Osteoblast (primary cell): ENCODE results near the gene PCDHB13. TPM values are rescaled to one million over a fixed set of nuclear protein-coding genes. Genes with fewer than 3 reads are reported as not detected.

Experiments
- DNase-seq: peaks from one replicate; pipeline ENCODE4 v3.0.0; 2011; ENCODE audit warnings: low spot score, mixed read lengths; ENCODE audit not compliant: insufficient read length; ENCODE audit errors: missing footprints
- H2AFZ ChIP-seq: 2 replicates; pipeline ENCODE4 v1.6.0; 2011; ENCODE audit warnings: mild to moderate bottlenecking, low read length
- H3K27ac ChIP-seq: 2 replicates; pipeline ENCODE4 v1.5.1; 2011; ENCODE audit warnings: mild to moderate bottlenecking, low read depth, low read length, moderate library complexity
- H3K27me3 ChIP-seq: 2 replicates; pipeline ENCODE4 v1.6.0; 2012; ENCODE audit warnings: mild to moderate bottlenecking, control low read depth, inconsistent platforms, low read length, moderate library complexity; ENCODE audit not compliant: insufficient read depth
- H3K36me3 ChIP-seq: 2 replicates; pipeline ENCODE4 v1.5.1; 2011; ENCODE audit warnings: mild to moderate bottlenecking, low read length, control low read depth, moderate library complexity; ENCODE audit not compliant: insufficient read depth
- H3K4me1 ChIP-seq: 2 replicates; pipeline ENCODE4 v1.5.1; 2011; ENCODE audit warnings: mild to moderate bottlenecking, low read length, control low read depth, moderate library complexity; ENCODE audit not compliant: insufficient read depth
- H3K4me2 ChIP-seq: 2 replicates; pipeline ENCODE4 v1.6.0; 2011; ENCODE audit warnings: mild to moderate bottlenecking, low read length; ENCODE audit not compliant: insufficient read depth
- H3K4me3 ChIP-seq: fragments of 200-600 bp; sonication (generic); 3 replicates; pipeline ENCODE4 v1.5.1; 2012; ENCODE audit warnings: mild to moderate bottlenecking, low read length, inconsistent platforms; ENCODE audit not compliant: insufficient read depth
- H3K79me2 ChIP-seq: 2 replicates; pipeline ENCODE4 v1.6.0; 2012; ENCODE audit warnings: mild to moderate bottlenecking, low read length, control low read depth, inconsistent platforms; ENCODE audit not compliant: insufficient read depth
- H3K9me3 ChIP-seq: 2 replicates; pipeline ENCODE4 v1.5.1; 2011; ENCODE audit warnings: low read depth, low read length, control low read depth
- H4K20me1 ChIP-seq: 2 replicates; pipeline ENCODE4 v1.6.0; 2012; ENCODE audit warnings: mild to moderate bottlenecking, low read length, control low read depth; ENCODE audit not compliant: insufficient read depth
- CTCF ChIP-seq: IDR thresholded peaks from 2 replicates; pipeline ENCODE4 v1.5.1; 2011; ENCODE audit warnings: mild to moderate bottlenecking, low read depth, low read length, moderate library complexity; ENCODE audit errors: extremely low read depth
- total RNA-seq: library from RNA; depleted of rRNA; stranded (reverse); fragments of >200 nt; gene quantifications from 2 replicates; pipeline ENCODE4 v1.2.3, GENCODE V29; 2012

The PCDHB13 gene
- total RNA-seq, 1 donor: 2.2 TPM

GRCh38 chr5:141258948-141259347, 45.2 kb downstream of the PCDHB13 start:
- peaks cover 28% of the 10 kb centered on the region for H3K9me3 ChIP-seq
- no peaks in the 10 kb centered on the region for H3K79me2 ChIP-seq
- no peaks in the 10 kb centered on the region for H3K27me3 ChIP-seq
- DNase-seq: no peak
- H3K36me3 ChIP-seq: no peaks in the 10 kb centered on the region
- no peaks in the 10 kb centered on the region for H4K20me1 ChIP-seq
- H3K4me2 ChIP-seq: no peak overlapping the region
- no peak overlapping the region for H3K4me3 ChIP-seq
- H3K27ac ChIP-seq: no peak overlapping the region
- no peak for TF ChIP-seq CTCF
- no peaks in the 10 kb centered on the region for H3K4me1 ChIP-seq
- no peak overlapping the region for H2AFZ ChIP-seq

GRCh38 chr5:141260458-141261237, 46.9 kb downstream of the PCDHB13 start:
- Histone ChIP-seq H2AFZ (no peak overlapping the region), H3K9me3 (peaks cover 32% of the 10 kb centered on the region), H3K36me3 (no peaks in the 10 kb centered on the region), H4K20me1 (no peaks in the 10 kb centered on the region), H3K4me2 (no peak overlapping the region), H3K4me3 (no peak overlapping the region), H3K27ac (no peak overlapping the region), H3K79me2 (no peaks in the 10 kb centered on the region), H3K27me3 (no peaks in the 10 kb centered on the region), H3K4me1 (no peaks in the 10 kb centered on the region)
- TF ChIP-seq CTCF: no peak
- no peak for DNase-seq

- H2AFZ ChIP-seq: no peak overlapping the region
- no peak overlapping the region for H3K4me2 ChIP-seq
- H3K79me2 ChIP-seq: no peaks in the 10 kb centered on the region
- H3K4me1 ChIP-seq: no peaks in the 10 kb centered on the region
- H3K27me3 ChIP-seq: no peaks in the 10 kb centered on the region
- no peaks in the 10 kb centered on the region for H4K20me1 ChIP-seq
- H3K27ac ChIP-seq: no peak overlapping the region
- TF ChIP-seq CTCF: no peak
- no peak for DNase-seq
- peaks cover 31% of the 10 kb centered on the region for H3K9me3 ChIP-seq
- no peak overlapping the region for H3K4me3 ChIP-seq
- no peaks in the 10 kb centered on the region for H3K36me3 ChIP-seq
Measured at GRCh38 chr5:141261238-141261546, 47.5 kb downstream of the PCDHB13 start.

Other genes starting within 250 kb of the PCDHB13 start
- gene PCDHAC2, start 247.4 kb upstream of the PCDHB13 start, total RNA-seq: 0.36 and 0.59 TPM in 2 replicates
- gene PCDHB1, start 162.5 kb upstream of the PCDHB13 start, total RNA-seq: not detected in 2 replicates
- 1.2 and 1.4 TPM in 2 replicates for gene PCDHB2, start 119.3 kb upstream of the PCDHB13 start, total RNA-seq
- gene PCDHB3, start 113.4 kb upstream of the PCDHB13 start, total RNA-seq: 0.36 and 0.88 TPM in 2 replicates
- gene PCDHB4, start 92.1 kb upstream of the PCDHB13 start, total RNA-seq: 1.1 and 1.2 TPM in 2 replicates
- 1.5 and 2.9 TPM in 2 replicates for gene PCDHB5, start 78.7 kb upstream of the PCDHB13 start, total RNA-seq
- 0.59 and 0.72 TPM in 2 replicates for gene PCDHB6, start 63.9 kb upstream of the PCDHB13 start, total RNA-seq
- gene PCDHB7, start 41.3 kb upstream of the PCDHB13 start, total RNA-seq: 2.2 and 2.4 TPM in 2 replicates
- 0.36 and 0.88 TPM in 2 replicates for gene PCDHB8, start 36.1 kb upstream of the PCDHB13 start, total RNA-seq
- 1.1 and 3.5 TPM in 2 replicates for gene PCDHB16, start 31.5 kb upstream of the PCDHB13 start, total RNA-seq
- gene PCDHB9, start 26.8 kb upstream of the PCDHB13 start, total RNA-seq: 1.2 and 1.8 TPM in 2 replicates
- 2.2 and 2.7 TPM in 2 replicates for gene PCDHB10, start 21.6 kb upstream of the PCDHB13 start, total RNA-seq
- gene PCDHB11, start 14.3 kb upstream of the PCDHB13 start, total RNA-seq: 1.1 and 1.8 TPM in 2 replicates
- 0.59 and 0.72 TPM in 2 replicates for gene PCDHB12, start 5.2 kb upstream of the PCDHB13 start, total RNA-seq
- 2.7 and 2.9 TPM in 2 replicates for gene PCDHB14, start 9.4 kb downstream of the PCDHB13 start, total RNA-seq
- 0.88 and 1.1 TPM in 2 replicates for gene PCDHB15, start 31.5 kb downstream of the PCDHB13 start, total RNA-seq
- 0.36 and 0.59 TPM in 2 replicates for gene SLC25A2, start 90.1 kb downstream of the PCDHB13 start, total RNA-seq
- 44.2 and 48.1 TPM in 2 replicates for gene TAF7, start 106.9 kb downstream of the PCDHB13 start, total RNA-seq
- 1.1 and 1.5 TPM in 2 replicates for gene PCDHGA1, start 116.6 kb downstream of the PCDHB13 start, total RNA-seq
- gene PCDHGA2, start 124.8 kb downstream of the PCDHB13 start, total RNA-seq: 2.7 and 2.9 TPM in 2 replicates
- 2.4 and 2.9 TPM in 2 replicates for gene PCDHGA3, start 129.9 kb downstream of the PCDHB13 start, total RNA-seq
- 3.3 and 5.0 TPM in 2 replicates for gene PCDHGB1, start 136.2 kb downstream of the PCDHB13 start, total RNA-seq
- 6.8 and 6.9 TPM in 2 replicates for gene PCDHGA4, start 141.1 kb downstream of the PCDHB13 start, total RNA-seq
- 4.3 and 5.6 TPM in 2 replicates for gene PCDHGB2, start 146.1 kb downstream of the PCDHB13 start, total RNA-seq
- gene PCDHGA5, start 150.2 kb downstream of the PCDHB13 start, total RNA-seq: 2.5 and 2.7 TPM in 2 replicates
- 6.2 and 8.0 TPM in 2 replicates for gene PCDHGB3, start 156.3 kb downstream of the PCDHB13 start, total RNA-seq
- gene PCDHGA6, start 160.0 kb downstream of the PCDHB13 start, total RNA-seq: 5.0 and 5.1 TPM in 2 replicates
- gene PCDHGA7, start 168.8 kb downstream of the PCDHB13 start, total RNA-seq: 6.5 TPM in 2 replicates
- 14.1 and 15.9 TPM in 2 replicates for gene PCDHGB4, start 173.8 kb downstream of the PCDHB13 start, total RNA-seq
- 3.5 and 3.6 TPM in 2 replicates for gene PCDHGA8, start 178.7 kb downstream of the PCDHB13 start, total RNA-seq
- gene PCDHGB5, start 184.0 kb downstream of the PCDHB13 start, total RNA-seq: 21.5 and 24.2 TPM in 2 replicates
- 6.2 and 6.5 TPM in 2 replicates for gene PCDHGA9, start 188.9 kb downstream of the PCDHB13 start, total RNA-seq
- 6.2 and 8.0 TPM in 2 replicates for gene PCDHGB6, start 194.1 kb downstream of the PCDHB13 start, total RNA-seq
- 23.2 and 24.8 TPM in 2 replicates for gene PCDHGA10, start 199.1 kb downstream of the PCDHB13 start, total RNA-seq
- 18.5 and 19.2 TPM in 2 replicates for gene PCDHGB7, start 203.8 kb downstream of the PCDHB13 start, total RNA-seq
- 12.3 and 16.5 TPM in 2 replicates for gene PCDHGA11, start 207.1 kb downstream of the PCDHB13 start, total RNA-seq
- gene PCDHGA12, start 216.6 kb downstream of the PCDHB13 start, total RNA-seq: 20.6 and 33.6 TPM in 2 replicates